ENCODE data around the gene CD28.

DNA sequence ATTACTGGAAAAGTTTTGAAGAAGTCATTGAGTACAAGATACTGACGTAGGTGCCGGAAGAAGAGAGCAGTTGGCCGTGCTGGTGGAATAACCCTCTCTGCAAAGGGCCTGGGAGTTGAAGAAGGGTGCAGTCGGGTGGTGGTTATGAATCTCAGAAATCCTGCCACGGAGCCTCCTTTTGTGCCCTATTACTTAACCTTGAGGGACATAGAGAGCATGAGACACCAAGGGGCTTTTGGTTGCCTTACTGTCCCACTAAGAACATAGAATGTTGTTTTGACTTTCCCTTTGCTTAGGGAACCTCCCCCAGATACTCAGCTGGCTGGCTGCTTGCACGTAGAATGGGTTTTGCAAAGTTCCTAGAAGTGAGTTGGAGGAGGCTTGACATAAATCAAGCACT lies 1.3 kb upstream of the CD28 start:
- no peak for TF ChIP-seq POLR2A (IDR thresholded peaks at IDR 0.05)
- TF ChIP-seq CTCF (IDR thresholded peaks at IDR 0.05): no peak
- no peak for TF ChIP-seq POLR2AphosphoS5 (IDR thresholded peaks at IDR 0.05; ENCODE audit: insufficient read depth in 1 of 2, low read depth in 1 of 2)

Data from vagina (tissue), 2 donors.